GM19240 (cell line): Measurements from ENCODE around the gene PWWP2B.
"Not testable (repeated sequence)": the region's sequence is repeated elsewhere in the genome, so short reads cannot be mapped to it uniquely, and the experiment has no call there.

Experiments
- DNase-seq: peaks from one replicate; pipeline ENCODE4 v3.0.0; 2011; ENCODE audit warnings: low spot score; ENCODE audit not compliant: insufficient read length

The PWWP2B gene

GRCh38 chr10:132363376-132363775 lies 33.6 kb upstream of the PWWP2B start:
- DNase-seq, result no peak

- no peak for DNase-seq
Measured at GRCh38 chr10:132363921-132364593, 32.9 kb upstream of the PWWP2B start.

- DNase-seq, result no peak
Measured at GRCh38 chr10:132364594-132364970, 32.4 kb upstream of the PWWP2B start.

GRCh38 chr10:132365102-132365501 lies 31.9 kb upstream of the PWWP2B start:
- DNase-seq, result no peak

- no peak for DNase-seq
Measured at GRCh38 chr10:132366006-132366405, 31.0 kb upstream of the PWWP2B start.

- no peak for DNase-seq
Measured at GRCh38 chr10:132366499-132366898, 30.5 kb upstream of the PWWP2B start.

GRCh38 chr10:132368391-132368790 lies 28.6 kb upstream of the PWWP2B start:
- DNase-seq, result no peak

GRCh38 chr10:132368881-132369635 lies 27.9 kb upstream of the PWWP2B start:
- no peak for DNase-seq

- no peak for DNase-seq
Measured at GRCh38 chr10:132369636-132370185, 27.3 kb upstream of the PWWP2B start.

GRCh38 chr10:132370426-132371340 lies 26.3 kb upstream of the PWWP2B start:
- no peak for DNase-seq

GRCh38 chr10:132371641-132372081 lies 25.3 kb upstream of the PWWP2B start:
- DNase-seq, result no peak

- DNase-seq, result no peak
Measured at GRCh38 chr10:132372516-132373095, 24.4 kb upstream of the PWWP2B start.

GRCh38 chr10:132373241-132373955 lies 23.6 kb upstream of the PWWP2B start:
- DNase-seq, result no peak

- no peak for DNase-seq
Measured at GRCh38 chr10:132374176-132374575, 22.8 kb upstream of the PWWP2B start.

GRCh38 chr10:132374612-132375011 lies 22.4 kb upstream of the PWWP2B start:
- no peak for DNase-seq

- DNase-seq, result no peak
Measured at GRCh38 chr10:132375116-132375794, 21.7 kb upstream of the PWWP2B start.

GRCh38 chr10:132375795-132376297 lies 21.2 kb upstream of the PWWP2B start:
- DNase-seq, result no peak

- DNase-seq, result no peak
Measured at GRCh38 chr10:132376394-132376851, 20.6 kb upstream of the PWWP2B start.

GRCh38 chr10:132377326-132377725 lies 19.7 kb upstream of the PWWP2B start:
- no peak for DNase-seq

- DNase-seq, result not testable (repeated sequence)
Measured at GRCh38 chr10:132379026-132379425, 18.0 kb upstream of the PWWP2B start.
